BLaER1 (cell line): Measurements from ENCODE around the gene THEMIS.
"Not testable (repeated sequence)": the region's sequence is repeated elsewhere in the genome, so short reads cannot be mapped to it uniquely, and the experiment has no call there.

ENCODE experiments used
- H3K27ac ChIP-seq: shearing (Covaris generic); formaldehyde crosslinking; 2 replicates; pipeline ENCODE4 v1.8.1; 2022
- H3K27me3 ChIP-seq: shearing (Covaris generic); formaldehyde crosslinking; 2 replicates; pipeline ENCODE4 v1.8.1; 2022
- H3K36me3 ChIP-seq: shearing (Covaris generic); formaldehyde crosslinking; 2 replicates; pipeline ENCODE4 v1.8.1; 2022
- H3K4me1 ChIP-seq: shearing (Covaris generic); formaldehyde crosslinking; 2 replicates; pipeline ENCODE4 v1.8.1; 2022
- H3K4me2 ChIP-seq: shearing (Covaris generic); formaldehyde crosslinking; 2 replicates; pipeline ENCODE4 v1.8.1; 2022
- H3K4me3 ChIP-seq: shearing (Covaris generic); formaldehyde crosslinking; 2 replicates; pipeline ENCODE4 v1.8.1; 2022
- H3K9ac ChIP-seq: shearing (Covaris generic); formaldehyde crosslinking; 2 replicates; pipeline ENCODE4 v1.8.1; 2022
- H3K9me3 ChIP-seq: shearing (Covaris generic); formaldehyde crosslinking; 2 replicates; pipeline ENCODE4 v1.8.1; 2022
- H4K20me1 ChIP-seq: shearing (Covaris generic); formaldehyde crosslinking; 2 replicates; pipeline ENCODE4 v1.8.1; 2022
- Cebpa-rat ChIP-seq: shearing (Covaris generic); IDR thresholded peaks from 2 replicates; pipeline ENCODE4 v1.8.1; 2022

Gene THEMIS

DNA sequence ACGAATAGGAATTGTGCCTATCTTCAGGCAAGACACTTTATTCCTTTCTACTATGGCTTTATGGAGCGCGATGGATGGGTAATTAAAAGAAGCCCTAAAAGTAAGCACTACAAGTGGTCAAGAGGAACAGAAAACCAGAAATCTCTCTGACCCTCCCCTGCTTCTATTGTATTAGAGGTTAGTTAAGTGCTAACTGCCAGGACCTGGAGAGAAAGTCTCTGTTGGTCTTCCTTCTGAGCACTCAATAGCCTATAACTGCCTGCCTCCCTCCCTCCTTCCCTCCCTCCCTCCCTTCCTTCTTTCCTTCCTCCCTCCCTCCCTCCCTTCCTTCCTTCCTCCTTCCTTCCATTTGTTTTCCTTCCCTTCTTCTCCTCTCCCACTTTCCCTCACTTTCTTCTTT is 190.2 kb downstream of the THEMIS start:
- Histone ChIP-seq H3K4me3 (no peak overlapping the region), H3K4me1 (no peaks in the 10 kb centered on the region), H4K20me1 (no peaks in the 10 kb centered on the region), H3K36me3 (no peaks in the 10 kb centered on the region), H3K9ac (no peak overlapping the region), H3K27ac (no peak overlapping the region), H3K4me2 (no peak overlapping the region), H3K9me3 (no peaks in the 10 kb centered on the region), H3K27me3 (no peaks in the 10 kb centered on the region)
- TF ChIP-seq Cebpa-rat: no peak

DNA sequence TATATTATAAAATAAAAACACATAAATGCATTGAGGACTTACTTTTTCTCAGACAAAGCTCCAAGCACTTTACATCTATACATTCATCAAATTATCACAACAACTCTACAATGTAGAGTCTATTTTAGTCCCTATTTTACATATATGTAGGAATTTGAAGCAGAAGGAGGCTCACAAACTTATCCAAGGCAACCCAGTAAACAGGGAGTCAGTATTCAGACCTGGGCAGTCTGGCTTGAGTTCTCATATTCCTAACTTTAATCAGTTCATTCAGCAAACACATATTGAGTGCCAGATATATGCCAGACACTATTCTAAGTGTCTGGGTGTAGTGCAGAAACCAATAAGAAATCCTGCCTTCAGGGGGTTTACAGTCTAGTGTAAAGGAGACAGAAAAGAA is 194.6 kb downstream of the THEMIS start:
- no peak overlapping the region for H3K4me2 ChIP-seq
- no peak overlapping the region for H3K4me3 ChIP-seq
- no peaks in the 10 kb centered on the region for H3K4me1 ChIP-seq
- no peaks in the 10 kb centered on the region for H3K27me3 ChIP-seq
- TF ChIP-seq Cebpa-rat: no peak
- no peaks in the 10 kb centered on the region for H4K20me1 ChIP-seq
- no peaks in the 10 kb centered on the region for H3K9me3 ChIP-seq
- H3K36me3 ChIP-seq: no peaks in the 10 kb centered on the region
- no peak overlapping the region for H3K9ac ChIP-seq
- no peak overlapping the region for H3K27ac ChIP-seq

GRCh38 chr6:127695108-127695507 is 205.8 kb downstream of the THEMIS start:
- no peak overlapping the region for H3K4me3 ChIP-seq
- H3K9ac ChIP-seq: no peak overlapping the region
- no peaks in the 10 kb centered on the region for H3K27me3 ChIP-seq
- no peak overlapping the region for H3K27ac ChIP-seq
- no peaks in the 10 kb centered on the region for H3K9me3 ChIP-seq
- no peaks in the 10 kb centered on the region for H3K36me3 ChIP-seq
- H4K20me1 ChIP-seq: no peaks in the 10 kb centered on the region
- no peak overlapping the region for H3K4me2 ChIP-seq
- TF ChIP-seq Cebpa-rat: no peak
- H3K4me1 ChIP-seq: no peaks in the 10 kb centered on the region

DNA sequence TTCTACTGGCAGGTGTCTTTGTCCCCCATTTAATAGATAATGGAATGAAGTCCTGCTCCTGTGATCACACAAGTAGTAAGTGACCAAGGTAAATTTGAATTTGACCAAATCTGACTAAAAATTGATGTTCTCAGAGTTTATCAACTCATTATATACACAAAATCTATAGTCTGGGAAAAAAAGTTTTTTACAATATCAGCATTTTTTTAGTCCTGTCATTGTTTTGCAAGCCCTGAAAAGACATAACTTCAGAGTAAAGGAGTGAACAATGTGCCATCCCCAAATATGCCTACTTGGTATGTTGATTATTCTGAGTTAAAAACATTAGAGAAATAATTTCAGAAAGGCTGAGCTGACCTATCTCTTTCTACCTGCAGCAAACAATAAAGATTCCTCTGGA is 209.7 kb downstream of the THEMIS start:
- H3K27me3 ChIP-seq: no peaks in the 10 kb centered on the region
- peaks cover 7% of the 10 kb centered on the region for H3K9me3 ChIP-seq
- H3K4me1 ChIP-seq: no peaks in the 10 kb centered on the region
- H3K4me3 ChIP-seq: no peak overlapping the region
- no peak overlapping the region for H3K4me2 ChIP-seq
- no peak overlapping the region for H3K27ac ChIP-seq
- no peaks in the 10 kb centered on the region for H4K20me1 ChIP-seq
- no peak overlapping the region for H3K9ac ChIP-seq
- H3K36me3 ChIP-seq: no peaks in the 10 kb centered on the region
- no peak for TF ChIP-seq Cebpa-rat

- Histone ChIP-seq H4K20me1 (no peaks in the 10 kb centered on the region), H3K9ac (no peak overlapping the region), H3K27me3 (no peaks in the 10 kb centered on the region), H3K36me3 (no peaks in the 10 kb centered on the region), H3K4me3 (no peak overlapping the region), H3K4me1 (no peaks in the 10 kb centered on the region), H3K4me2 (no peak overlapping the region), H3K27ac (no peak overlapping the region), H3K9me3 (peaks cover 7% of the 10 kb centered on the region)
- no peak for TF ChIP-seq Cebpa-rat
Observed at GRCh38 chr6:127690588-127690987, 210.3 kb downstream of the THEMIS start.

DNA sequence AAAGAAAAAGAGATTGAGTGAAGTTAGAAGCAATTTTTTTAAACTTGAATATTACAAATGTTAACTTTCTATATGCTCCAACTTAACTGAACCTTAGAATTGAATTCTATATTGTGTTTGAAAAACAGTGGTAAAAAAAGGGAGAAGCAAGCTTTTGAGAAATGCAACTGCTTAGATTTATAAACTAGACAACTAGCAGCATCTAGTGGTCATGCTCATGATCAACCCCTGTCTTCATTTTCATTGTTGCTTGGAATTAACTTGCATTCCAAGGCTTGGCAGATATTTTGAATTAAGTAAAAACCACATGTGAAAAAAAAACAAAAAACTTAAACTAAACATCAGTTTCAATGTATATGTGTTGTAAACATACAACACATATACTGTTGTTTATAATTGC is 210.8 kb downstream of the THEMIS start:
- Histone ChIP-seq H3K4me1 (no peaks in the 10 kb centered on the region), H3K4me3 (no peak overlapping the region), H3K9ac (no peak overlapping the region), H3K27ac (no peak overlapping the region), H4K20me1 (no peaks in the 10 kb centered on the region), H3K36me3 (no peaks in the 10 kb centered on the region), H3K4me2 (no peak overlapping the region), H3K27me3 (no peaks in the 10 kb centered on the region), H3K9me3 (peaks cover 7% of the 10 kb centered on the region)
- TF ChIP-seq Cebpa-rat: no peak

DNA sequence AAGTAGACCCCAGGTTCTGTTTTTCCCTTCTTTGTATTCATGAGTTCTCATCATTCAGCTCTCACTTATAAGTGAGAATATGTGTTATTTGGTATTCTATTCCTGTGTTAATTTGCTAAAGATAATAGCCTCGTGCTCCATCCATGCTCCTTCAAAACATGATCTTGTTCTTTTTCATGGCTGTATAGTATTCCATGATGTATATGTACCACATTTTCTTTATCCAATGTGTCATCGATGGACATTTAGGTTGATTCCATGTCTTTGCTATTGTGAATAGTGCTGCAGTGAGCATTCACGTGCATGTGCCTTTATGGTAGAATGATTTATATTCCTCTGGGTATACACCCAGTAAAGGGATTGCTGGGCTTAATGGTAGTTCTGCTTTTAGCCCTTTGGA is 213.4 kb downstream of the THEMIS start:
- H4K20me1 ChIP-seq, H3K9me3 ChIP-seq, H3K36me3 ChIP-seq, H3K27ac ChIP-seq, H3K9ac ChIP-seq, H3K27me3 ChIP-seq, H3K4me1 ChIP-seq, H3K4me2 ChIP-seq, H3K4me3 ChIP-seq: not testable (repeated sequence)

- no peaks in the 10 kb centered on the region for H4K20me1 ChIP-seq
- H3K9me3 ChIP-seq: peaks cover 7% of the 10 kb centered on the region
- no peak for TF ChIP-seq Cebpa-rat
Observed at GRCh38 chr6:127686084-127686483, 214.8 kb downstream of the THEMIS start.

GRCh38 chr6:127684501-127684900 is 216.4 kb downstream of the THEMIS start:
- Histone ChIP-seq H3K9ac (no peak overlapping the region), H3K4me1 (0 out of 2 replicates have a peak, but pooled peaks cover 6% of the 10 kb centered on the region)

More at GRCh38 chr6:127686084-127686483, 214.8 kb downstream of the THEMIS start:
- no peak overlapping the region for H3K4me2 ChIP-seq
- H3K9ac ChIP-seq: no peak overlapping the region
- no peaks in the 10 kb centered on the region for H3K27me3 ChIP-seq
- no peaks in the 10 kb centered on the region for H3K36me3 ChIP-seq
- no peak overlapping the region for H3K27ac ChIP-seq
- H3K4me1 ChIP-seq: 0 out of 2 replicates have a peak, but pooled peaks cover 6% of the 10 kb centered on the region
- no peak overlapping the region for H3K4me3 ChIP-seq

More at GRCh38 chr6:127684501-127684900, 216.4 kb downstream of the THEMIS start:
- H3K36me3 ChIP-seq: no peaks in the 10 kb centered on the region
- no peak overlapping the region for H3K4me3 ChIP-seq
- no peaks in the 10 kb centered on the region for H3K27me3 ChIP-seq
- no peak for TF ChIP-seq Cebpa-rat
- no peak overlapping the region for H3K4me2 ChIP-seq
- peaks cover 7% of the 10 kb centered on the region for H3K9me3 ChIP-seq
- no peak overlapping the region for H3K27ac ChIP-seq
- H4K20me1 ChIP-seq: no peaks in the 10 kb centered on the region
